ENCODE measurements around the gene IGFBP1. TPM values are rescaled to one million over a fixed set of nuclear protein-coding genes. Genes with fewer than 3 reads are reported as not detected.

IGFBP1 gene
- total RNA-seq, 1 donor from 2014 or later: not detected

DNA sequence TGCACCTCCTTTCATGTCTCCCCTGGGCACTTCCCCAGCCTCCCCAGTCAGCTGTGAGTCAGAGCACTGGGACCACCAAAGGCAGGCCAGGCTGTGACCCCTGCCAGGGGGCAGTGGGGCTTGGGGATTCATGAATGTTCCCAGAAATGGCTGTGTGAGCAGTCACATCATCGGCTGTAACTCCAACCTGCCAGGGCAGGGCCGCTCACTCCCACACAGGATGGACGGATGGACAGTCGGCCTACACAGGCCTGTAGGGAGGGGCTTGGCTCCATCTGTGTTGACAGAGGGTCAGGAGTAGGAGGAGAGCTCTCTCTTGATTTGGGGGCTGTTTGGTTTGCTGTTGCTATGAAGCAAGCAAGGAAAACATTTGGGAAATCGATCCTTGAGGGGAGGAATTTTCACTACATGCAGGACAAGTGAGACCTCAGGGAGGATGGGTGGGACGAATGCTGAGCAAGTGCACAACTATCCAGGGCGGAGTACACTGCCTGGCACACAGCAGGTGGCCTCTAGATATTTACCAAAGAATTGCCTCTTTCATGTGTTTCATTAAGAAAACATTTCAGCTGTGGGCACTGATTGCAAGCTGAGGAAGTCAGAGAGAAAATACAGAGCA is 2.9 kb upstream of the IGFBP1 start:
- Mint-ChIP-seq H3K4me3 (no peak overlapping the region), H3K27me3 (ENCODE audit: low read depth) (peaks cover 57% of the 10 kb centered on the region), H3K27ac (no peak overlapping the region), H3K36me3 (no peaks in the 10 kb centered on the region), H3K9me3 (no peaks in the 10 kb centered on the region), H3K4me1 (peaks cover 12% of the 10 kb centered on the region)
- no peak for DNase-seq (ENCODE audit: low spot score in 2 of 2, unreplicated experiment in 2 of 2)
- no peak for TF ChIP-seq CTCF (IDR thresholded peaks at IDR 0.05; ENCODE audit: unreplicated experiment)

DNA sequence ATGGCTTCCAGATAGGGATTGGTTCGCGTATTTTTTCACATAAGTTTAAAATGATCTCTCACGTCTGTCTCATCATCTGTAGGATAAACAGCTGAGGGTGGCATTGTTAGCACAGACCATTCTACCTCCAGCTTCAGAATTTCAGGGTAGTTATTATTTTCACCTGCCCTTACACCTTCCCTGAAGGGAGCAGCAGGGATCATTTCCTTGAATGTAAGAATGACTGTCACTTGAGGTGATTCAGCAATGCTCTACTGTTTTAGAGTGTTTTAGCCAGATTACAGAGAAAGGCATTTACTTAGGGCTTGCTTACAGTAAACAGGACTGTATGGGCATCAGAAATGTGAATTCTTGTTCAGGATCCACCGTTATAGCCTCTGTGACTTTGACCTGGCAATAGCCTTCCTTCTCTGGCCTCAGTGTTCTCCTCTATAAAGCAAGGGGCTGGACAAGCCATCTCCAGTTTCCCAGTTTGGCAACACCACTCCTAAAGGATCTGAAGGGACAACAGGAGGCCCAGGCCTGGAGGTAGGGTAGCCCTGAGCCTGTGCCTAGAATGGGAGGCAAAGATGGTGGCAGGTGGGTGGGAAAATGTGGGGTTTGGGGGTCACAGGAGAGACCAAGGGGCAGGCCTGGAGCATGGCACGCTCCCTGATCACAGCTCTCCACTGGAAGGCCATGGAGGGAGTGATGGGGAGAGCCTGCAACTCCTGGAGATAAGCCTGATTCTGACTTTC is 1.2 kb upstream of the IGFBP1 start:
- H3K27ac Mint-ChIP-seq: no peak overlapping the region
- no peak for DNase-seq (ENCODE audit: low spot score in 2 of 2, unreplicated experiment in 2 of 2)
- no peak for TF ChIP-seq CTCF (IDR thresholded peaks at IDR 0.05; ENCODE audit: unreplicated experiment)
- H3K36me3 Mint-ChIP-seq: no peaks in the 10 kb centered on the region
- H3K27me3 Mint-ChIP-seq (ENCODE audit: low read depth): peaks cover 59% of the 10 kb centered on the region
- no peak overlapping the region for H3K4me3 Mint-ChIP-seq
- peaks cover 22% of the 10 kb centered on the region for H3K4me1 Mint-ChIP-seq
- no peaks in the 10 kb centered on the region for H3K9me3 Mint-ChIP-seq

DNA sequence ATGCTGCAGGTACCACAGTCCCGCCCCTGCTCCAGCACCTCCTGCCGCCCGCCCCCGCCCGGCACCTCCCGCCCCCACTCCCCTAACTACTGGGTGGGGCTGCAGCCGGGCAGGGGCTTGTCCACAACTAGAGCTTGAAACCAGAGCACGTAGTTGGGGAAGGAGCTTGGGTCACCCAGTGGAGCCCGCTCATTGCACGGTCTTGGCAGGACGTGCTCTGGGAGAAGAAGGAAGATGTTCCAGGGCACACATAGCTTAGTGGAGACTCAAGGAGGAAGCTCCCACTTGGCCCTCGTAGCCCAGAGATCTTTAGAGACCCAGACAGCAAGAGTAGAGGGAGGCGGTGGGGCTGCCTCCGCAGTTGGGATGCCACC is 692 bp downstream of the IGFBP1 start:
- TF ChIP-seq CTCF (IDR thresholded peaks at IDR 0.05; ENCODE audit: unreplicated experiment): no peak
- Mint-ChIP-seq H3K36me3 (no peaks in the 10 kb centered on the region), H3K9me3 (no peaks in the 10 kb centered on the region), H3K4me1 (peaks cover 22% of the 10 kb centered on the region), H3K27me3 (ENCODE audit: low read depth) (peaks cover 56% of the 10 kb centered on the region), H3K4me3 (peak overlapping the region; percentile 62), H3K27ac (no peak overlapping the region)
- DNase-seq (ENCODE audit: low spot score in 2 of 2, unreplicated experiment in 2 of 2): no peak

GRCh38 chr7:45889367-45890067 is 1.2 kb downstream of the IGFBP1 start:
- H3K27me3 Mint-ChIP-seq (ENCODE audit: low read depth): peaks cover 56% of the 10 kb centered on the region
- no peak for TF ChIP-seq CTCF (IDR thresholded peaks at IDR 0.05; ENCODE audit: unreplicated experiment)
- H3K4me3 Mint-ChIP-seq: peak overlapping the region; percentile 62
- H3K27ac Mint-ChIP-seq: no peak overlapping the region
- no peaks in the 10 kb centered on the region for H3K9me3 Mint-ChIP-seq
- no peak for DNase-seq (ENCODE audit: low spot score in 2 of 2, unreplicated experiment in 2 of 2)
- no peaks in the 10 kb centered on the region for H3K36me3 Mint-ChIP-seq
- H3K4me1 Mint-ChIP-seq: peaks cover 22% of the 10 kb centered on the region

GRCh38 chr7:45890125-45890901 is 2.0 kb downstream of the IGFBP1 start:
- H3K4me1 Mint-ChIP-seq: peaks cover 22% of the 10 kb centered on the region
- H3K27me3 Mint-ChIP-seq (ENCODE audit: low read depth): peaks cover 51% of the 10 kb centered on the region
- DNase-seq (ENCODE audit: low spot score in 2 of 2, unreplicated experiment in 2 of 2): no peak
- H3K9me3 Mint-ChIP-seq: no peaks in the 10 kb centered on the region
- H3K36me3 Mint-ChIP-seq: no peaks in the 10 kb centered on the region
- no peak overlapping the region for H3K27ac Mint-ChIP-seq
- no peak overlapping the region for H3K4me3 Mint-ChIP-seq
- TF ChIP-seq CTCF (IDR thresholded peaks at IDR 0.05; ENCODE audit: unreplicated experiment): no peak

Measured in mesothelial cell of epicardium (in vitro differentiated cells).